ENCODE measurements around the gene RAB4A.

Gene RAB4A

GRCh38 chr1:229281339-229281926, 10.5 kb downstream of the RAB4A start:
- Histone ChIP-seq H3K4me2 (ENCODE audit: insufficient read depth, low read length, poor library complexity, severe bottlenecking) (no peak overlapping the region), H3K4ac (ENCODE audit: low read length) (no peak overlapping the region), H3K4me1 (ENCODE audit: control insufficient read depth in 2 of 2, insufficient read depth in 1 of 2, low read depth in 1 of 2, low read length in 2 of 2) (peaks cover 0 to 3% of the 10 kb centered on the region in 2 donors), H2BK15ac (ENCODE audit: low read length) (no peak overlapping the region), H3K27me3 (ENCODE audit: control insufficient read depth in 3 of 3, insufficient read depth in 3 of 3, low read depth in 1 of 3, low read length in 3 of 3) (no peaks in the 10 kb centered on the region), H4K8ac (ENCODE audit: low read depth, low read length) (no peak overlapping the region), H3K4me3 (ENCODE audit: low read length in 2 of 2) (no peak overlapping the region), H2BK120ac (ENCODE audit: low read depth, low read length) (no peak overlapping the region), H3K79me1 (ENCODE audit: low read depth, low read length) (peaks cover 2% of the 10 kb centered on the region), H3K18ac (ENCODE audit: low read length) (no peak overlapping the region), H3K14ac (ENCODE audit: low read length) (no peak overlapping the region), H4K91ac (ENCODE audit: low read depth, low read length, poor library complexity) (no peak overlapping the region), H3K9ac (ENCODE audit: low read depth, low read length, poor library complexity) (no peak overlapping the region), H2AFZ (ENCODE audit: low read length) (no peak overlapping the region), H2BK5ac (ENCODE audit: low read length) (no peak overlapping the region), H2BK12ac (ENCODE audit: low read length) (no peak overlapping the region), H3K9me3 (replicated peaks in 1 of 2; ENCODE audit: control insufficient read depth in 2 of 2, insufficient read depth in 1 of 2, low read depth in 1 of 2, low read length in 2 of 2) (peaks cover 0 to 14% of the 10 kb centered on the region in 2 donors), H3K36me3 (replicated peaks in 1 of 2; ENCODE audit: control insufficient read depth in 2 of 2, insufficient read depth in 2 of 2, low read length in 2 of 2) (peaks cover 1 to 9% of the 10 kb centered on the region in 2 donors), H3K23ac (ENCODE audit: low read depth, low read length, poor library complexity) (no peak overlapping the region), H2AK5ac (ENCODE audit: low read depth, low read length) (no peak overlapping the region), H3K27ac (replicated peaks; ENCODE audit: low read length) (no peak overlapping the region)
- WGBS, 2 donors (ENCODE audit: extremely low coverage in 2 of 2, insufficient read length in 2 of 2, insufficient replicate concordance in 1 of 2) = no CpG with 5 or more reads among the region's 1 CpG
- no peak for DNase-seq (ENCODE audit: low spot score)

- no CpG with 5 or more reads among the region's 1 CpG for WGBS, 2 donors (ENCODE audit: extremely low coverage in 2 of 2, insufficient read length in 2 of 2, insufficient replicate concordance in 1 of 2)
These were observed 11.4 kb downstream of the RAB4A start for GRCh38 chr1:229282295-229282823.

GRCh38 chr1:229283183-229283611, 12.3 kb downstream of the RAB4A start:
- Histone ChIP-seq H3K36me3 (replicated peaks in 1 of 2; ENCODE audit: control insufficient read depth in 2 of 2, insufficient read depth in 2 of 2, low read length in 2 of 2) (peaks cover 0 to 6% of the 10 kb centered on the region in 2 donors), H2AFZ (ENCODE audit: low read length) (no peak overlapping the region), H3K4me1 (ENCODE audit: control insufficient read depth in 2 of 2, insufficient read depth in 1 of 2, low read depth in 1 of 2, low read length in 2 of 2) (peaks cover 0 to 3% of the 10 kb centered on the region in 2 donors), H2BK120ac (ENCODE audit: low read depth, low read length) (no peak overlapping the region), H3K27ac (replicated peaks; ENCODE audit: low read length) (no peak overlapping the region), H3K4me2 (ENCODE audit: insufficient read depth, low read length, poor library complexity, severe bottlenecking) (no peak overlapping the region), H4K8ac (ENCODE audit: low read depth, low read length) (no peak overlapping the region), H3K14ac (ENCODE audit: low read length) (no peak overlapping the region), H2BK12ac (ENCODE audit: low read length) (no peak overlapping the region), H3K79me1 (ENCODE audit: low read depth, low read length) (peaks cover 2% of the 10 kb centered on the region), H2BK15ac (ENCODE audit: low read length) (no peak overlapping the region), H3K9ac (ENCODE audit: low read depth, low read length, poor library complexity) (no peak overlapping the region), H3K18ac (ENCODE audit: low read length) (no peak overlapping the region), H3K4me3 (ENCODE audit: low read length in 2 of 2) (no peak overlapping the region), H2AK5ac (ENCODE audit: low read depth, low read length) (no peak overlapping the region), H3K27me3 (ENCODE audit: control insufficient read depth in 3 of 3, insufficient read depth in 3 of 3, low read depth in 1 of 3, low read length in 3 of 3) (no peaks in the 10 kb centered on the region), H3K23ac (ENCODE audit: low read depth, low read length, poor library complexity) (no peak overlapping the region), H4K91ac (ENCODE audit: low read depth, low read length, poor library complexity) (no peak overlapping the region), H2BK5ac (ENCODE audit: low read length) (no peak overlapping the region), H3K9me3 (replicated peaks in 1 of 2; ENCODE audit: control insufficient read depth in 2 of 2, insufficient read depth in 1 of 2, low read depth in 1 of 2, low read length in 2 of 2) (peaks cover 0 to 14% of the 10 kb centered on the region in 2 donors), H3K4ac (ENCODE audit: low read length) (no peak overlapping the region)
- DNase-seq (ENCODE audit: low spot score) = no peak
- WGBS, 2 donors (ENCODE audit: extremely low coverage in 2 of 2, insufficient read length in 2 of 2, insufficient replicate concordance in 1 of 2) = no CpG with 5 or more reads among the region's 3 CpGs

More at GRCh38 chr1:229282295-229282823, 11.4 kb downstream of the RAB4A start:
- Histone ChIP-seq H3K9me3 (replicated peaks in 1 of 2; ENCODE audit: control insufficient read depth in 2 of 2, insufficient read depth in 1 of 2, low read depth in 1 of 2, low read length in 2 of 2) (peaks cover 0 to 14% of the 10 kb centered on the region in 2 donors), H3K9ac (ENCODE audit: low read depth, low read length, poor library complexity) (no peak overlapping the region), H3K36me3 (replicated peaks in 1 of 2; ENCODE audit: control insufficient read depth in 2 of 2, insufficient read depth in 2 of 2, low read length in 2 of 2) (peaks cover 0 to 9% of the 10 kb centered on the region in 2 donors), H3K4me3 (ENCODE audit: low read length in 2 of 2) (no peak overlapping the region), H3K79me1 (ENCODE audit: low read depth, low read length) (peaks cover 2% of the 10 kb centered on the region), H4K8ac (ENCODE audit: low read depth, low read length) (no peak overlapping the region), H3K4me2 (ENCODE audit: insufficient read depth, low read length, poor library complexity, severe bottlenecking) (no peak overlapping the region), H2AFZ (ENCODE audit: low read length) (no peak overlapping the region), H2BK12ac (ENCODE audit: low read length) (no peak overlapping the region), H2BK15ac (ENCODE audit: low read length) (no peak overlapping the region), H3K27me3 (ENCODE audit: control insufficient read depth in 3 of 3, insufficient read depth in 3 of 3, low read depth in 1 of 3, low read length in 3 of 3) (no peaks in the 10 kb centered on the region), H4K91ac (ENCODE audit: low read depth, low read length, poor library complexity) (no peak overlapping the region), H3K23ac (ENCODE audit: low read depth, low read length, poor library complexity) (no peak overlapping the region), H2BK5ac (ENCODE audit: low read length) (no peak overlapping the region), H3K18ac (ENCODE audit: low read length) (no peak overlapping the region), H2AK5ac (ENCODE audit: low read depth, low read length) (no peak overlapping the region), H3K14ac (ENCODE audit: low read length) (no peak overlapping the region), H3K4ac (ENCODE audit: low read length) (no peak overlapping the region), H3K27ac (replicated peaks; ENCODE audit: low read length) (no peak overlapping the region), H3K4me1 (ENCODE audit: control insufficient read depth in 2 of 2, insufficient read depth in 1 of 2, low read depth in 1 of 2, low read length in 2 of 2) (peaks cover 0 to 3% of the 10 kb centered on the region in 2 donors), H2BK120ac (ENCODE audit: low read depth, low read length) (no peak overlapping the region)
- DNase-seq (ENCODE audit: low spot score) = no peak

GRCh38 chr1:229284887-229285286, 14.0 kb downstream of the RAB4A start:
- Histone ChIP-seq H3K4me3 (ENCODE audit: low read length in 2 of 2) (no peak overlapping the region), H3K4me2 (ENCODE audit: insufficient read depth, low read length, poor library complexity, severe bottlenecking) (no peak overlapping the region), H4K8ac (ENCODE audit: low read depth, low read length) (no peak overlapping the region), H2BK15ac (ENCODE audit: low read length) (no peak overlapping the region), H2AFZ (ENCODE audit: low read length) (no peak overlapping the region), H3K79me1 (ENCODE audit: low read depth, low read length) (no peaks in the 10 kb centered on the region), H3K9me3 (replicated peaks in 1 of 2; ENCODE audit: control insufficient read depth in 2 of 2, insufficient read depth in 1 of 2, low read depth in 1 of 2, low read length in 2 of 2) (peaks cover 0 to 14% of the 10 kb centered on the region in 2 donors), H2BK12ac (ENCODE audit: low read length) (no peak overlapping the region), H2BK5ac (ENCODE audit: low read length) (no peak overlapping the region), H3K27me3 (ENCODE audit: control insufficient read depth in 3 of 3, insufficient read depth in 3 of 3, low read depth in 1 of 3, low read length in 3 of 3) (no peaks in the 10 kb centered on the region), H3K14ac (ENCODE audit: low read length) (no peak overlapping the region), H3K23ac (ENCODE audit: low read depth, low read length, poor library complexity) (no peak overlapping the region), H3K9ac (ENCODE audit: low read depth, low read length, poor library complexity) (no peak overlapping the region), H3K4ac (ENCODE audit: low read length) (no peak overlapping the region), H3K27ac (replicated peaks; ENCODE audit: low read length) (no peak overlapping the region), H2BK120ac (ENCODE audit: low read depth, low read length) (no peak overlapping the region), H3K4me1 (ENCODE audit: control insufficient read depth in 2 of 2, insufficient read depth in 1 of 2, low read depth in 1 of 2, low read length in 2 of 2) (peaks cover 0 to 1% of the 10 kb centered on the region in 2 donors), H4K91ac (ENCODE audit: low read depth, low read length, poor library complexity) (no peak overlapping the region), H3K36me3 (replicated peaks in 1 of 2; ENCODE audit: control insufficient read depth in 2 of 2, insufficient read depth in 2 of 2, low read length in 2 of 2) (peaks cover 0 to 21% of the 10 kb centered on the region in 2 donors), H3K18ac (ENCODE audit: low read length) (no peak overlapping the region), H2AK5ac (ENCODE audit: low read depth, low read length) (no peak overlapping the region)
- DNase-seq (ENCODE audit: low spot score) = no peak
- no CpG with 5 or more reads among the region's 3 CpGs for WGBS, 2 donors (ENCODE audit: extremely low coverage in 2 of 2, insufficient read length in 2 of 2, insufficient replicate concordance in 1 of 2)
